Neural progenitor cell (in vitro differentiated cells): ENCODE results near the gene CDR2L. TPM values are rescaled to one million over a fixed set of nuclear protein-coding genes. Genes with fewer than 3 reads are reported as not detected.

Experiments
- DNase-seq: peaks from one replicate; pipeline ENCODE4 v3.0.0-alpha.2; 2016; ENCODE audit warnings: low spot score
- H2AFZ ChIP-seq: fragments of 200-600 bp; sonication (generic); replicated peaks from 2 replicates; pipeline ENCODE4 v1.6.1; 2016; ENCODE audit warnings: antibody characterized with exemption
- H3F3A ChIP-seq: fragments of 200-600 bp; sonication (generic); 2 replicates; pipeline ENCODE4 v1.6.1; 2016; ENCODE audit warnings: antibody characterized with exemption, low read depth
- H3K27ac ChIP-seq: fragments of 200-600 bp; sonication (generic); 2 replicates; pipeline ENCODE4 v1.5.1; 2016; ENCODE audit warnings: mild to moderate bottlenecking
- H3K27me3 ChIP-seq: fragments of 200-600 bp; sonication (generic); 2 replicates; pipeline ENCODE4 v1.6.1; 2016; ENCODE audit warnings: mild to moderate bottlenecking, moderate library complexity
- H3K36me3 ChIP-seq: fragments of 200-600 bp; sonication (generic); 2 replicates; pipeline ENCODE4 v1.5.1; 2016
- H3K4me1 ChIP-seq: fragments of 200-600 bp; sonication (generic); 2 replicates; pipeline ENCODE4 v1.6.1; 2016; ENCODE audit warnings: mixed run types
- H3K4me2 ChIP-seq: fragments of 200-600 bp; sonication (generic); 2 replicates; pipeline ENCODE4 v1.6.1; 2016
- H3K4me3 ChIP-seq: fragments of 200-600 bp; sonication (generic); 2 replicates; pipeline ENCODE4 v1.5.1; 2016
- H3K79me2 ChIP-seq: fragments of 200-600 bp; sonication (generic); 2 replicates; pipeline ENCODE4 v1.6.1; 2016; ENCODE audit warnings: low read depth
- H3K9ac ChIP-seq: fragments of 200-600 bp; sonication (generic); 2 replicates; pipeline ENCODE4 v1.6.1; 2016
- H3K9me3 ChIP-seq: fragments of 200-600 bp; sonication (generic); 2 replicates; pipeline ENCODE4 v1.5.1; 2016; ENCODE audit warnings: low read depth
- H4K20me1 ChIP-seq: fragments of 200-600 bp; sonication (generic); 2 replicates; pipeline ENCODE4 v1.6.1; 2016; ENCODE audit warnings: low read depth
- H3K27ac Mint-ChIP-seq: 3 replicates; pipeline ENCODE4 v1.8.0; 2021; ENCODE audit warnings: mixed read lengths
- H3K27me3 Mint-ChIP-seq: 2 replicates; pipeline ENCODE4 v1.8.0; 2022; ENCODE audit warnings: low read depth, mild to moderate bottlenecking, inconsistent platforms, moderate library complexity, mixed read lengths; ENCODE audit not compliant: insufficient read depth
- H3K36me3 Mint-ChIP-seq: 3 replicates; pipeline ENCODE4 v1.8.0; 2021; ENCODE audit warnings: mixed read lengths
- H3K4me1 Mint-ChIP-seq: 3 replicates; pipeline ENCODE4 v1.8.0; 2021; ENCODE audit warnings: mixed read lengths
- H3K4me3 Mint-ChIP-seq: 3 replicates; pipeline ENCODE4 v1.8.0; 2021; ENCODE audit warnings: mild to moderate bottlenecking, moderate library complexity, mixed read lengths
- H3K9me3 Mint-ChIP-seq: 3 replicates; pipeline ENCODE4 v1.8.0; 2020; ENCODE audit warnings: mixed read lengths
- CTCF ChIP-seq: fragments of 200-600 bp; sonication (generic); IDR thresholded peaks from 2 replicates; pipeline ENCODE4 v1.5.1; 2017; ENCODE audit warnings: antibody characterized with exemption, mild to moderate bottlenecking
- EZH2 ChIP-seq: fragments of 200-600 bp; sonication (generic); IDR thresholded peaks from 2 replicates; pipeline ENCODE4 v1.6.1; 2017; ENCODE audit warnings: antibody characterized with exemption, mild to moderate bottlenecking, moderate library complexity
- EZH2phosphoT487 ChIP-seq: fragments of 200-600 bp; sonication (generic); IDR thresholded peaks from 2 replicates; pipeline ENCODE4 v1.6.1; 2017; ENCODE audit warnings: antibody characterized with exemption
- total RNA-seq: library from RNA; depleted of rRNA; stranded (reverse); fragments of >200 nt; gene quantifications from 2 replicates; pipeline ENCODE4 v1.2.3, GENCODE V29; 2015; ENCODE audit warnings: low replicate concordance

The CDR2L gene
- total RNA-seq, 1 donor from 2014 or later = 4.0 TPM

- Histone ChIP-seq H3K79me2 (no peaks in the 10 kb centered on the region), H3K36me3 (no peaks in the 10 kb centered on the region), H3K27me3 (peaks cover 31% of the 10 kb centered on the region), H3K4me3 (no peak overlapping the region), H2AFZ (no peak overlapping the region), H3K27ac (no peak overlapping the region), H4K20me1 (no peaks in the 10 kb centered on the region), H3K4me1 (no peaks in the 10 kb centered on the region), H3K9me3 (no peaks in the 10 kb centered on the region), H3K4me2 (no peak overlapping the region), H3F3A (no peaks in the 10 kb centered on the region), H3K9ac (no peak overlapping the region)
- TF ChIP-seq CTCF = no peak
- TF ChIP-seq EZH2 = no peak
- no peak for TF ChIP-seq EZH2phosphoT487
- DNase-seq = no peak
- no peak overlapping the region for H3K4me3 Mint-ChIP-seq
- no peak overlapping the region for H3K27ac Mint-ChIP-seq
- H3K27me3 Mint-ChIP-seq = peaks cover 23% of the 10 kb centered on the region
- peaks cover 6% of the 10 kb centered on the region for H3K4me1 Mint-ChIP-seq
- no peaks in the 10 kb centered on the region for H3K9me3 Mint-ChIP-seq
- no peaks in the 10 kb centered on the region for H3K36me3 Mint-ChIP-seq
These were observed 24.6 kb upstream of the CDR2L start for GRCh38 chr17:74962622-74963394.

- Histone ChIP-seq H2AFZ (no peak overlapping the region), H3K27ac (no peak overlapping the region), H3F3A (no peaks in the 10 kb centered on the region), H3K9me3 (no peaks in the 10 kb centered on the region), H3K4me2 (no peak overlapping the region), H3K79me2 (no peaks in the 10 kb centered on the region), H3K27me3 (peaks cover 23% of the 10 kb centered on the region), H3K36me3 (no peaks in the 10 kb centered on the region), H3K4me1 (no peaks in the 10 kb centered on the region), H3K4me3 (no peak overlapping the region), H4K20me1 (no peaks in the 10 kb centered on the region), H3K9ac (no peak overlapping the region)
- no peak overlapping the region for H3K4me3 Mint-ChIP-seq
- peaks cover 23% of the 10 kb centered on the region for H3K27me3 Mint-ChIP-seq
- H3K9me3 Mint-ChIP-seq = no peaks in the 10 kb centered on the region
- TF ChIP-seq CTCF = peak; percentile 34
- TF ChIP-seq EZH2phosphoT487 = no peak
- no peak for TF ChIP-seq EZH2
- no peak overlapping the region for H3K27ac Mint-ChIP-seq
- peaks cover 6% of the 10 kb centered on the region for H3K4me1 Mint-ChIP-seq
- peak; percentile 35 for DNase-seq
- no peaks in the 10 kb centered on the region for H3K36me3 Mint-ChIP-seq
These were observed 23.8 kb upstream of the CDR2L start for GRCh38 chr17:74963656-74964055.

- no peak overlapping the region for H3K27ac ChIP-seq
- H3K4me1 ChIP-seq = no peaks in the 10 kb centered on the region
- no peaks in the 10 kb centered on the region for H3F3A ChIP-seq
- no peak overlapping the region for H3K4me3 Mint-ChIP-seq
- no peaks in the 10 kb centered on the region for H4K20me1 ChIP-seq
- H3K4me2 ChIP-seq = no peak overlapping the region
- TF ChIP-seq EZH2 (no peak), CTCF (no peak), EZH2phosphoT487 (no peak)
- no peak for DNase-seq
- no peaks in the 10 kb centered on the region for H3K9me3 Mint-ChIP-seq
- H3K4me3 ChIP-seq = no peak overlapping the region
- no peaks in the 10 kb centered on the region for H3K9me3 ChIP-seq
- H2AFZ ChIP-seq = no peak overlapping the region
- H3K27me3 Mint-ChIP-seq = peaks cover 20% of the 10 kb centered on the region
- peaks cover 6% of the 10 kb centered on the region for H3K4me1 Mint-ChIP-seq
- H3K27ac Mint-ChIP-seq = no peak overlapping the region
- H3K36me3 Mint-ChIP-seq = no peaks in the 10 kb centered on the region
- no peak overlapping the region for H3K9ac ChIP-seq
- no peaks in the 10 kb centered on the region for H3K79me2 ChIP-seq
- no peaks in the 10 kb centered on the region for H3K36me3 ChIP-seq
- H3K27me3 ChIP-seq = peaks cover 16% of the 10 kb centered on the region
These were observed 23.1 kb upstream of the CDR2L start for GRCh38 chr17:74964246-74964761.
